Measurements from ENCODE around the gene CACNA1A. TPM values are rescaled to one million over a fixed set of nuclear protein-coding genes. Genes with fewer than 3 reads are reported as not detected.

CACNA1A gene
- total and polyA plus RNA-seq, 2 of the 13 experiments (the other 11 are each of a cell fraction or from before 2014, with no cell fraction given), result not detected

- no peak for TF ChIP-seq ZNF333 (CRISPR knock-in tag; IDR thresholded peaks at IDR 0.05; ENCODE audit: borderline replicate concordance)
- peak; percentile 68; the same call in 1 of the 2 replicates for TF ChIP-seq NFAT5 (CRISPR knock-in tag; IDR thresholded peaks at IDR 0.05)
- TF ChIP-seq SRY (CRISPR knock-in tag; IDR thresholded peaks at IDR 0.05), result peak; percentile 84; the same call in 1 of the 2 replicates
- TF ChIP-seq HIC2 (CRISPR knock-in tag; IDR thresholded peaks at IDR 0.05; ENCODE audit: low read depth), result no peak
- TF ChIP-seq ZNF343 (CRISPR knock-in tag; IDR thresholded peaks at IDR 0.05), result 0 out of 2 replicates have a peak, but pooled peaks have one; percentile 30
- no peak for TF ChIP-seq RFXANK (CRISPR knock-in tag; IDR thresholded peaks at IDR 0.05)
- peak; percentile 94; the same call in 1 of the 2 replicates for TF ChIP-seq KLF11 (CRISPR knock-in tag; IDR thresholded peaks at IDR 0.05)
- no peak for TF ChIP-seq ZNF292 (CRISPR knock-in tag; IDR thresholded peaks at IDR 0.05; ENCODE audit: borderline replicate concordance, low read depth)
- no peak for TF ChIP-seq ZNF431 (CRISPR knock-in tag; IDR thresholded peaks at IDR 0.05; ENCODE audit: borderline replicate concordance, low read depth)
- peak; percentile 63; the same call in 1 of the 2 replicates for TF ChIP-seq ZNF280D (CRISPR knock-in tag; IDR thresholded peaks at IDR 0.05)
- 0 out of 2 replicates have a peak, but pooled peaks have one; percentile 66 for TF ChIP-seq ZBTB25 (CRISPR knock-in tag; IDR thresholded peaks at IDR 0.05)
- no peak for TF ChIP-seq ZEB1 (IDR thresholded peaks at IDR 0.05; ENCODE audit: insufficient replicate concordance, low read depth)
- TF ChIP-seq EHMT2 (IDR thresholded peaks at IDR 0.05; ENCODE audit: borderline replicate concordance, low read depth, low read length), result peak; percentile 98; the same call in 1 of the 2 replicates
- 0 out of 2 replicates have a peak, but pooled peaks have one; percentile 29 for TF ChIP-seq ZNF788 (CRISPR knock-in tag; IDR thresholded peaks at IDR 0.05; ENCODE audit: borderline replicate concordance)
- peak in 1 of 2 experiments; percentile 84; a peak in 2 of 4 replicates for TF ChIP-seq KLF16 (CRISPR knock-in tag; IDR thresholded peaks at IDR 0.05)
- TF ChIP-seq ZBTB20 (CRISPR knock-in tag; IDR thresholded peaks at IDR 0.05; ENCODE audit: borderline replicate concordance, low read depth), result peak; percentile 77; the same call in 1 of the 2 replicates
- no peak for TF ChIP-seq ZNF44 (CRISPR knock-in tag; IDR thresholded peaks at IDR 0.05)
Observed at GRCh38 chr19:13441810-13442512, 64.3 kb downstream of the CACNA1A start (continued).

Data from HepG2 (cell line).